Measurements from ENCODE around the gene MLXIPL.
"Not testable (repeated sequence)": the region's sequence is repeated elsewhere in the genome, so short reads cannot be mapped to it uniquely, and the experiment has no call there.

MLXIPL gene

GRCh38 chr7:73622909-73623797, 1.2 kb downstream of the MLXIPL start:
- Histone ChIP-seq H3K4me1 (ENCODE audit: low read depth, poor library complexity, severe bottlenecking) (no peaks in the 10 kb centered on the region), H3K4me2 (no peak overlapping the region), H3K27ac (no peak overlapping the region), H3K4me3 (IDR thresholded peaks at IDR 0.05; ENCODE audit: insufficient read depth, low read depth, low read length) (no peak overlapping the region), H4K20me1 (ENCODE audit: insufficient read depth) (no peaks in the 10 kb centered on the region), H2AFZ (ENCODE audit: low read depth) (no peak overlapping the region), H3K27me3 (ENCODE audit: insufficient read depth, low read depth) (peaks cover 15% of the 10 kb centered on the region), H3K79me2 (ENCODE audit: insufficient read depth, low read depth) (no peaks in the 10 kb centered on the region), H3K36me3 (ENCODE audit: insufficient read depth) (no peaks in the 10 kb centered on the region), H3K9ac (no peak overlapping the region)
- TF ChIP-seq, protein P1, sequence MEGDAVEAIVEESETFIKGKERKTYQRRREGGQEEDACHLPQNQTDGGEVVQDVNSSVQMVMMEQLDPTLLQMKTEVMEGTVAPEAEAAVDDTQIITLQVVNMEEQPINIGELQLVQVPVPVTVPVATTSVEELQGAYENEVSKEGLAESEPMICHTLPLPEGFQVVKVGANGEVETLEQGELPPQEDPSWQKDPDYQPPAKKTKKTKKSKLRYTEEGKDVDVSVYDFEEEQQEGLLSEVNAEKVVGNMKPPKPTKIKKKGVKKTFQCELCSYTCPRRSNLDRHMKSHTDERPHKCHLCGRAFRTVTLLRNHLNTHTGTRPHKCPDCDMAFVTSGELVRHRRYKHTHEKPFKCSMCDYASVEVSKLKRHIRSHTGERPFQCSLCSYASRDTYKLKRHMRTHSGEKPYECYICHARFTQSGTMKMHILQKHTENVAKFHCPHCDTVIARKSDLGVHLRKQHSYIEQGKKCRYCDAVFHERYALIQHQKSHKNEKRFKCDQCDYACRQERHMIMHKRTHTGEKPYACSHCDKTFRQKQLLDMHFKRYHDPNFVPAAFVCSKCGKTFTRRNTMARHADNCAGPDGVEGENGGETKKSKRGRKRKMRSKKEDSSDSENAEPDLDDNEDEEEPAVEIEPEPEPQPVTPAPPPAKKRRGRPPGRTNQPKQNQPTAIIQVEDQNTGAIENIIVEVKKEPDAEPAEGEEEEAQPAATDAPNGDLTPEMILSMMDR (conservative IDR thresholded peaks at IDR 0.05; ENCODE audit: low read depth, low read length), result no peak

GRCh38 chr7:73622527-73622908, 1.8 kb downstream of the MLXIPL start:
- H3K4me1 ChIP-seq (ENCODE audit: low read depth, poor library complexity, severe bottlenecking), result no peaks in the 10 kb centered on the region
- H3K36me3 ChIP-seq (ENCODE audit: insufficient read depth), result no peaks in the 10 kb centered on the region
- H4K20me1 ChIP-seq (ENCODE audit: insufficient read depth), result no peaks in the 10 kb centered on the region
- H3K27ac ChIP-seq, result no peak overlapping the region
- H3K9ac ChIP-seq, result no peak overlapping the region
- H3K4me2 ChIP-seq, result no peak overlapping the region
- H3K79me2 ChIP-seq (ENCODE audit: insufficient read depth, low read depth), result no peaks in the 10 kb centered on the region
- H2AFZ ChIP-seq (ENCODE audit: low read depth), result no peak overlapping the region
- H3K4me3 ChIP-seq (IDR thresholded peaks at IDR 0.05; ENCODE audit: insufficient read depth, low read depth, low read length), result no peak overlapping the region
- peaks cover 14% of the 10 kb centered on the region; the same call in 1 of the 2 replicates for H3K27me3 ChIP-seq (ENCODE audit: insufficient read depth, low read depth)
- TF ChIP-seq, protein P1 (conservative IDR thresholded peaks at IDR 0.05; ENCODE audit: low read depth, low read length), result no peak

- Histone ChIP-seq H3K79me2 (ENCODE audit: insufficient read depth, low read depth) (no peaks in the 10 kb centered on the region), H3K36me3 (ENCODE audit: insufficient read depth) (no peaks in the 10 kb centered on the region), H3K27me3 (ENCODE audit: insufficient read depth, low read depth) (peaks cover 13% of the 10 kb centered on the region; the same call in 1 of the 2 replicates), H3K4me1 (ENCODE audit: low read depth, poor library complexity, severe bottlenecking) (no peaks in the 10 kb centered on the region), H4K20me1 (ENCODE audit: insufficient read depth) (no peaks in the 10 kb centered on the region), H3K9ac (no peak overlapping the region), H3K4me3 (IDR thresholded peaks at IDR 0.05; ENCODE audit: insufficient read depth, low read depth, low read length) (no peak overlapping the region), H3K4me2 (no peak overlapping the region), H3K27ac (no peak overlapping the region), H2AFZ (ENCODE audit: low read depth) (no peak overlapping the region)
- TF ChIP-seq, protein P1 (conservative IDR thresholded peaks at IDR 0.05; ENCODE audit: low read depth, low read length), result no peak
Measured at GRCh38 chr7:73621168-73622063, 2.9 kb downstream of the MLXIPL start.

GRCh38 chr7:73619394-73619793, 4.9 kb downstream of the MLXIPL start:
- not testable (repeated sequence) for H3K27me3 ChIP-seq (ENCODE audit: insufficient read depth, low read depth); H3K9ac ChIP-seq; H3K4me3 ChIP-seq (IDR thresholded peaks at IDR 0.05; ENCODE audit: insufficient read depth, low read depth, low read length); H3K79me2 ChIP-seq (ENCODE audit: insufficient read depth, low read depth); H3K4me1 ChIP-seq (ENCODE audit: low read depth, poor library complexity, severe bottlenecking); H4K20me1 ChIP-seq (ENCODE audit: insufficient read depth); H3K27ac ChIP-seq; H3K4me2 ChIP-seq; H2AFZ ChIP-seq (ENCODE audit: low read depth); H3K36me3 ChIP-seq (ENCODE audit: insufficient read depth)
